GM18907 (cell line): ENCODE results near the gene MAMDC4.
"Not testable (repeated sequence)": the region's sequence is repeated elsewhere in the genome, so short reads cannot be mapped to it uniquely, and the experiment has no call there.

Experiments
- ATAC-seq: cut with Tn5 transposase; IDR thresholded peaks from one replicate; pipeline ENCODE4 v1.9.1; 2021; ENCODE audit warnings: mild to moderate bottlenecking, moderate library complexity; ENCODE audit not compliant: unreplicated experiment

The MAMDC4 gene

DNA sequence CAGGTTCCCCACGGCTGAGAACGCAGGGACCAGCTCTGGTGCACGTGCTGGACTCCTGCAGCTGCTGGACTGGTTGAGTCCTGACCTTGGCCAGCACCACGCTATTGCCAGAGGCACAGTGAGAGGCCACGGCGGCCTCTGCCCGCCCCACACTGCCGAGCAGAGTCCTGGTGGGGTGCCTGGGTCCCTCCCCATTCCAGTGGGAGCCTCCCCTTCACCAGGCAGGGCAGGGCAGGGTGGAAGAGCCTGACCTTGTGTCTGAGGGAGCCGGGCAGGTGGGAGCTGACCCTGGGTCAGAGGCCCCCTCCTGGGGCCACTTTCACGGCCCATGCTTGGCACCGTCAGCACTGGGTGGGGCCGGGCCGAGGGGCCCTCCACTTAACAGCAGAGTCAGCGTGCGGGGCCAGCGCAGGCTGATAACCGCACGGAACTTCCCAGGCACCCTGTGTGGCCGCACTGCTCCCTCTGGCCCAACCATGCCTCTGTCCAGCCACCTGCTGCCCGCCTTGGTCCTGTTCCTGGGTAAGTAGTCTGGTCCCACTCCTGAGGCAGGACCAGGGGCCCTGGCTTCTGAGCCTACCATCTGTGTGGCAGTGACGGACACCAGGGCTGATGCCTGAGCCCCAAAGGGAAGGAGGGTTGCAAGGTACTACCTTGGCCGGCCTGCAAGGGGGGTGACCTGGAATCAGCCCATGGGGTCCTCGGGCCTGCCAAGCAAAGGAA lies at the start of gene MAMDC4:
Gene MAMDC4, plus strand, starts transcription at position 406 of the 723 bp plus-strand sequence. Its CDS starts 71 bp downstream, at position 477.
- ATAC-seq: no peak

DNA sequence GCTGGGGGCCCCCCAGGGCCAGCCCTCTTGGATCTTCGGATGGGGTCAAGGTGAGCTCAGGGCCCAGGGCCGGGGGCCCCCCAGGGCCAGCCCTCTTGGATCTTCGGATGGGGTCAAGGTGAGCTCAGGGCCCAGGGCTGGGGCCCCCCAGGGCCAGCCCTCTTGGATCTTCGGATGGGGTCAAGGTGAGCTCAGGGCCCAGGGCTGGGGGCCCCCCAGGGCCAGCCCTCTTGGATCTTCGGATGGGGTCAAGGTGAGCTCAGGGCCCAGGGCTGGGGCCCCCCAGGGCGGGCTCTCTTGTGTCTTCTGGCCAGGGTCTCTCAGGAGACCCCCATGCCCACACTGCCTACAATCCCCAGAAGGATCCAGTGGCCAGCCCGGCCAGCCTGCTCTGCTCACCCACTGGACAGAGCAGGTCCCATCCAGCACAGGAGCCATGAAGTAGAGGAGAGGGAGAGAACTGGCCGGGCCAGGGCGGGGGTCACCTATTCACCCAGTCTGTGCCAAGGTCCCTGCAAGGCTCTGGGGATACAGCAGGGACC lies 49.1 kb upstream of the MAMDC4 start:
- not testable (repeated sequence) for ATAC-seq

DNA sequence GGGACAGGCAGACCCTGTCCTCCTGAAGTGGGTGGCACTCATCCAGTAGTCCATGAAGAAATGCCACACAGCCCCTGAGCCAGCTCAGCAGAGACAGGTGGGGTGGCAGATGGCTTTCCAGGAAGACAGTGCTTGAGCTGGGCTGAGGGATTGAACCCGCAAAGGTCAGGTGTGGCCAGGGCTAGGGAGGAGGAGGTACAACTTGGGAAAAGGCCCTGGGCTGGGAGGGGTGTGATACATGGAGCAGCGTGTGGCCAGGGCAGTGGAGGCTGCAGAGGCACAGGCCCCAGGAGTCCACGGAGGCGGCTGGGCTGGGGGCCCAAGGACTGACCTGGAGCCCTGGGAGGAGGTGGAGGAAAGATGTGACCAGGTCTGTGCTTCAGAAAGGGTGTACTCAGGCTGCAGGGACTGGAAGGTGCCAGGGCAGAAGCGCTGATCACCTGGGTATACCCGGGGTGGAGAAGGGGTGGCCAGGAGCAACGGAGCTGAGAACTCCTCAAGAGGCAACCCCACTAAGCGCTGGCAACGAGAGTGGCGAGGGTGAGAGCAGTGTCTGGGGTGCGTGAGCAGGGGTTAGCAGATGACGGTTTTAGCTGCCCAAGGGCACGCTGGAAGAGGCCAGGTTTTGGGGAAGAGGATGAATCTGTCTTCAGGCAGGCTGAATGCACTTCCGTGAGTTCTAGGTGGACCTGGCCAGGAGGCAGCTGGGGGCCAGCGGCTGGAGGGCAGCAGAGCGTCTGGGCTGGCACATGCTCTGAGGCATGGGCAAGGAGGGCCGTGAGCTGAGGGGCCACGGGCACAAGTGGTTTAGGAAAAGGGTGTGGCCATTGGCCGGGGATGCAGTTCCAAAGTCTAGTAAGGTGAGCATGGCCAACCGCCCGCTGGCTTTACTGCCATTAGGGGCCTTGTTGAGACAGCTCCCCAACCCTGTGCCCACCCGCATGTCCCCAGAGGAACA lies 48.3 kb upstream of the MAMDC4 start:
- no peak for ATAC-seq

DNA sequence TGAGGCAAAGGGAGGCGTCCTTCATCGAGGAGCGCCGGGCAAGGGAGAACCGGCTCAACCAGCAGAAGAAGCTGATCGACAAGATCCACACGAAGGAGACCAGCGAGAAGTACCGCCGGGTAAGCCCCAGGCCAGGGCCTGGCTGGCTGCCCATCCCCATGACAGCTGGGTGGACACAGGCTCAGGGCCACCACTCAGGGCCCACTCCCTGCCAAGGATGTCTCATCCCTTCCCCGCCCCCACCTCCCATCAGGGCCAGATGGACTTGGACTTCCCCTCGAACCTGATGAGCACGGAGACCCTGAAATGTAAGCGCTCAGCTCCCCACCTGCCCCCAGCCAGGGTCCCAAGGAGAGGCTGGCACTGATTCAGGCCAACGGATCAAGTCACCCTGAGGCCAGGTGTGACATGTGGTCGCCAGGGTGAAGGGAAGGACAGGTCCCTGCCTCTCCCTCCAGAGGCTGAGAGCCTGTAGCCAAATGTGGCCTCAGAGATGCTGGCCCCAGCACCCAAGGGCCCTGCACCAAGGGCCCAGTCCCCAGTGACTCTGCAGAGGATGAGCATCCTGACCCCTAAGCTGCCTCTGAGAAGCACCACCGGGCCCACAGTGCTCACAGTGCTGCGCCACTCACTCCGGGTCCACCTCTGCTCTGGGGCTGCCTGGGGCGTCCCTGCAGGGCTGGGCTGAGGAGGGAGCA lies 47.5 kb upstream of the MAMDC4 start:
- no peak for ATAC-seq

DNA sequence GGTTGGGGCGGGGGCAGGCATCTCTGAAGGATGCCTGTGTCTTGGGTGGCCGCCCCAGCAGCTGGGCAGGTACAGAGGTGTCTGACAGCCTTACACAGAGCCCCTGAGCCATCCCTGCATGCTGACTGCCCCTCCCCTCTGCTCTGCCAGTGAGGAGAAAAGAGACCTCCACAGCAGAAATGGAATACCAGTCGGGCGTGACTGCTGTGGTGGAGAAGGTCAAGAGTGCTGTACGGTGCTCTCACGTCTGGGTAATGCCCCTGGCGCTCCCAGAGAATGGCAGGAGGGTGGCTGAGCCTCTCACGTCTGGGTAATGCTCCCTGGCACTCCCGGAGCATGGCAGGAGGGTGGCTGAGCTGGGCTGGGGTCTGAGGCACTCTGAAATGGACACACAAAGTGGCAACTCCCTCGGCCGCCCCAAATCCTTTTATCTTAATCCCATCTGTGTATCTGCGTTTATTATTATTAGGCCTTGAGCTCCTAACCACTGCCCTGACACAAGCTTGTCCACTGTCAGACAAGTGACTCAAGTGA lies 46.9 kb upstream of the MAMDC4 start:
- no peak for ATAC-seq

DNA sequence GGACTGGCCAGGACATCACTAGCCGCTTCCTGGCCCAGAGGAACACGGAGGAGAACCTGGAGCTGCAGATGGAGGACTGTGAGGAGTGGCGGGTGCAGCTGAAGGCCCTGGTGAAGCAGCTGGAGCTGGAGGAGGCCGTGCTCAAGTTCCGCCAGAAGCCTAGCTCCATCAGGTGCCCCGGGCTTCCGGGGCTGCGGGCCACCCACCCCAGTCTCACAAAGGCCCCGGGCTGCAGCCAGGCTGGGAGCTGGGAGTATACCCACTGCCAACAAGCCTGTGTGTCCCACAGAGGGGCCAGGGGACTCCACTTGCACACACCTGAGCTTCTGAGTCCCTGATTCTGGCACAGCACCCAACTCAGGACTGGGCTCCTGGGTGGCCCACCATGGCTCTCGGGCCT lies 46.1 kb upstream of the MAMDC4 start:
- no peak for ATAC-seq

DNA sequence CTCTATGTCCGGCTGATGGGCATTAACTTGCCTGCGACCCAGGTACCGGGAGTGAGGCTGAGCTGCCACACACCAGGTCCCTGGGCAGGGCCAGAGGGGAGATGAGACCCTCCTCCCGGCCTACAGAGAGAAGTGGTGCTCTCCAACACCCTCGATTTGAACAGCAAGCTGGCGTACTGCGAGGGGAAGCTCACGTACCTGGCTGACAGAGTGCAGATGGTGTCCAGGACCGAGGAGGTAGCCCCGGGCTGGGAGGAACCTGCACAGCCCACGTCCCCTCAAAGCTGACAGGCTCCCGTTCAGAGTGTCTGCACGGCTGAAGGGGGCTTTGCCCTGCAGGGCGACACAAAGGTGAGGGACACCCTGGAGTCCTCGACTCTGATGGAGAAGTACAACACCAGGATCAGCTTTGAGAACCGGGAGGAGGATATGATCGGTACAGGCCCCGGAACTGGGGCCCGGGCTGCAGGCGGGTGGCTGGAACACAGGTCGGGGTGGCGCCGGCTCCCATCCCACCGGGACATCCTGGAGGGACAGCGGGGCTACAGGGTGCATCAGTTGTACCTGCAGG lies 45.4 kb upstream of the MAMDC4 start:
- ATAC-seq: no peak

DNA sequence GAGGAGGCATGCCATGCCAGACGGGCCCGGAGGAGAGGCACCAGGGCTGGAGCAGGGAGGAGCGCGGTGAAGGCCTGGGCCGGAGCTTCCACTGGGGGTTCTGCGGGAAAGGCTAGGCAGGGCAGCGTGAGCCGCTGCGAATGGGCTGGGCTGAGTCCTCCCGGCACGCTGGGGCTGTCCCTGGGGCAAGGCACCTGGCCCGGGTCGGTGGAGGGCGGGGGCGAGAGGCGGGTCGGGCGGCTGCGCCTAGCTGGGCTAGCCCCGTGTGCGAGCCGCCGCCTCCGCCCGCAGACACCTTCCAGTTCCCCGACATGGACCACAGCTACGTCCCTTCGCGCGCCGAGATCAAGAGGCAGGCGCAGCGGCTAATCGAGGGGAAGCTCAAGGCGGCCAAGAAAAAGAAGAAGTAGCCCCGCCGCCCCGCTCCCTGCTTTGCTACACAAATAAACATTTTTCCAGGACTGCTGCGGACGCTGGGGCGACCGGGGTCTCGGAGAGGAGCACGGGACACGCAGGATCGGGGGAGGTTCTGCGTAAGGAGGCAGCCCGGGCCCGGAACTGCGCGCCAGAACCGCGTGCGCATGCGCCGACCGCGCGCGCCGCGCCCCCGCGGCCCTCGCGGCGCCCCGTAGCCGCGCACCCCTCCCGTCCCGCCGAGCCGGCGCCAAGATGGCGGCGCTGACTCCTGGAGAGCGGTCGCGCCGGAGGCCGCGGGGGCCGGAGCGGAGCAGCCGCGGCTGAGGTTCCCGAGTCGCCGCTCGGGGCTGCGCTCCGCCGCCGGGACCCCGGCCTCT lies 44.7 kb upstream of the MAMDC4 start, which contains the start of gene RABL6:
Gene RABL6, plus strand, starts transcription at position 668 of the 794 bp plus-strand sequence. CDS start 249 bp downstream, outside the sequence.
- peak; percentile 71 for ATAC-seq

DNA sequence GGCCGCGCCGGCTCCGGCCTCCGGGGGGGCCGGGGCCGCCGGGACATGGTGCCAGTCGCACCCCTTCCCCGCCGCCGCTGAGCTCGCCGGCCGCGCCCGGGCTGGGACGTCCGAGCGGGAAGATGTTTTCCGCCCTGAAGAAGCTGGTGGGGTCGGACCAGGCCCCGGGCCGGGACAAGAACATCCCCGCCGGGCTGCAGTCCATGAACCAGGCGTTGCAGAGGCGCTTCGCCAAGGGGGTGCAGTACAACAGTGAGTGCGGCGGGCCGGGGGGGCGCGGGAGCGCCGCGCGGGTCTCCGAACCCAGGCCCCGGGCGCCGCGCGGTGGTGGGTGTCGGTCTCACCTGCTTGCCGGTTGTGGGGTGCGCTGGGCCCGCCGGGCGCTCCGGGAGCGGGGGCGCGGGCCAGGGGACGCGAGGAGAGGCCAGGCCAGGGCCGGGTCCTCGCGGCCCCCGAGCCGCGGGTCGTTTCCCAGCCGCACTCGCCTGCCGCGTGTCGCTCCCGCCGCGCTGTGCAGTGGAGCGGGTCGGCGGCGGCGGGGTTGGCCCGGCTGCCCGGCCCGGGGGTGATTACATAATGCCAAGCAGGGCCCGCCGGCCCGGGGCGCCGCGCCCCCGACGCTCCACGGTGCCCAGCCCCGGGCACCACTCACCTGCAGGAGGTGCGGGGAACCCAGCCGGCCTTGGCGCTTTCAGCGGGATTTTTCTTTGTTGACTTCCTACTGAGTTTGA lies 43.9 kb upstream of the MAMDC4 start:
- ATAC-seq: peak; percentile 41

DNA sequence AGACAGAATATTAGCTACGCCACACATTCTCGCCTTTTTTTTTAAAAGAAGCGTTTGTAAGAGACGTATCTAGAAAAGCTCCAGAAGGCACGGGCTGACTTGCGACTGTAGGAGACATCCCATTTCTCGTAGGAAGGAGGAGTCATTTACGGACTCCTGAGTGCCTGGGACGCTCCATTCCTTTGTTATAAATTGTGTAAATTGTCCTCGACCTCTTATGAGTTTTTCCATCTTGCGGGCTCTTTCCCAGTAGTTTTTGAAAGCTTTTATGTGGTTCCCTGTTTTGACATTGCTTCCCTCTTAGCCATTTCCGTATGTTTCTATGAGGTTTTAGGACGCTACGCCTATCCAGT lies 43.4 kb upstream of the MAMDC4 start:
- ATAC-seq: no peak

DNA sequence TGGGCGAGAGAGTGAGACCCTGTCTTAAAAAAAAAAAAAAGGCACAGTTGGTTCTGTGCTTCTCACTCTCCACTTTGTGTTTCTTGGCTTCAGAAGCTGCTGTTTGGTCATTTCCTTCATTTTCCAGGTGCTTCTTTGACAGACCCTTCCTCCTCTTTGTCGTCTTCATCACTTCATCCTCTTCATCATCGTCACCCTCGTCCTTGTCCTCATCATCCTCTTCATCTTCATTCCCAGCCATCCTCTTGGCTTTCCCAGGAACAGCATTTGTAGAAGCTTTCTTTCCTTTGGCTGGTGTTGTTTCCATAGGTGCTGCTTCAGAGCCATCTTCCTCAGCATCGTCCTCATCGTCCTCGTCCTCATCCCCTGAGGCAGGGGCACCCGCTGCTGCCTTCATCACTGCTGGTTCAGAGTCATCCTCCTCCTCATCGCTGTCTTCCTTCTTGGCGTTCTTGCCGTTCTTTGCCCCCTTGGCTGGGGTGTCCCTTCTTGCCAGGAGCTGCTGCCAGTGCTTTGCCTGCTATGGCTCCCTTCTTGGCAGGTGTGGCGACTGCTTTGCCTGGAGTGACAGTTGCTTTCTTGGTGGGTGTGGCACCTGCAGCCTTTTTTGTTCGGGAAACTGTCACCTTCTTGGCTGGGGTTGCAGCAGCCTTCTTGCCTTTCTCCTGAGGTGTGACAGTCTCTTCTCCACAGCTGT lies 37.3 kb upstream of the MAMDC4 start:
- no peak for ATAC-seq

DNA sequence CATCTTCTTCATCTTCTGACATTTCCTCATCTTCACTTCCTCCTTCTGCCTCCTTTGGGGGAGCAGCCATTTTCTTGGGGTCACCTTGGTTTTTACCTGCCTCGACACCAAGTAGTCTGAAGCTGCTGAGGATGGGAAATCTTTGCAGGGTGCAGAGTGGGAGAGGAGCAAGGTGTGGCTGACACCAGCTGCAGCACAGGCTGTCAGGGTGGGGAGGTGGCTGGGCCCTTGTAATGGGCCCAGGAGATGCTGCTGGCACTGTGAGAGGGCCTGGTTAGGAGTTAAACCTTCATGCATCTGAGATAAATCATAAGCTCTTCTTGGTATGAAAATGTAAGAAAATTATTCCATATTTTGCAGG lies 36.7 kb upstream of the MAMDC4 start:
- ATAC-seq: no peak

DNA sequence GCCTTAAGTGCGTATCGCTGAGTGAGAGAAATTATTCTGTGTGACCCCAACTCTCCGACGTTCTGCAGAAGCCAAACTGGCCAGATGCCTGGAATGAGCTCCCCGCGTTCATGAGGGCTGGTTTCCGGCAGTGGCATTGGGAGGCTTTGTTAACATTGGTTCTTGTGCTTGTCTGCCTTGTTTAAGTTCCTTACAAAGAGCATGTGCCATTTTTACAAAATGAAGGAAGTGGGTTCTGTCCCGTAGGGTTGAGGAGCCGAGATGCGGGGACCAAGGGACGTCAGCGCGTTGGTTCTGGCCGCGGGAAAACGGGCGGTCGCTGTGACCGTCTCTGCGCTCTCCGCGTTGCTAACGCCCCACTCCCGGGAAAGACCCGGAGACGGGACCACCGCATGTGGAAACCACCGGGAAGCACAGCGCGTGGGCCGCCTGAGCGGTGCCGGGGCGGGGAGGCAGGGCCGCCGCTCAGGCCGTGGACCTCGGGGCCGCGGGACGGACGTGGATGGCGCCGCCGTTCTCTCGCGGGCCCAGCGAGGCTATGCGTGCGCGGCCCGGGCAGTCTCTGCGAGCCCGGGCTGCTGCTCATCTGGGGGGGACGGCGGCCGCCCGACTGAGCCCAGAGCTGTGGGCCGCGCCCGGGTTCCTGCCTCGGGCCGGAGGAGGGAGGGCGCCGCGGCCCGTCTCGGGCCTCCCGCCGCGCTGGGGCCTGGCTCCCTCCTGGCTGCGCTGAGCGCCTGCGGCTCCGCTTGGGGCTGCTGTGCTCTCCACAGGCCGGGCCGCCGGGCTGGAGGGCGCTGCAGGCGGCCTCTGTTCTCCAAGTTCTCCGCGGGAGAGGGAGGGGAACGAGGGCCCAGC lies 30.9 kb upstream of the MAMDC4 start:
- ATAC-seq: no peak

DNA sequence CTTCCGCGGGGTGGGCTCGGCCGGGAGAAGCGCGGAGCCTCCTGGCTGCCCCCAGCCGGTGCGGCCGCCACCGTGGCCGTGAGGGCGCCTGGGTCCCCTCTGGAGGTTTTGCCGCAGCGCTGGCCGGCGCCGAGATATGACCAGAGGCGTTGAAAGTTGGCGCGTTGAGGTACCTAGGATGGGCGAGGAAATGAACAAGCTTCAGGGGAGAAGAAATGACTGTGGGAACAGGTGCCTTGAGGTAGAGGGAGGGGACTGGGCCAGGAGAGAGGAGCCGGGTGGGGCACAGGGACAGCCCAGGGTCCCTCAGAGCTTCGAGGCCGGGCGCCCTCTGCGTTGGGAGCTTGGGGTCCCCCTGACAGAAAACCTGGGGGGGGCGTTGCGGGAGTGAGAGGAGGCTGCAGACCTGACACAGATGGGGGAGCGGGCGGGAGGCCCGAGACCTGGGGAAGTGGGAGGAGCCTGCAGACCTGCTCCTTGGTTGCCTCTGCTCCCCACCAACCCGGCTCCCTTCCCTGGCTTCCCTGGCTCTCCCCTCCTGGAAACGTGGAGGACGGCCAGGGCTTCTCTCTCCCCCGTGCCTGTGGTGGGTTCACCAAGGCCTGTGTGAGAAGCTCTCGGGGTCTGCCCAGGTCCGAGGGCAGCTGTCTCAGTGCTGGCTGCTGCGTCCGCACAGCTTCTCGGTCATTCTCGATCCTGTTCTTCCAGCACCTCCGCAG lies 30.2 kb upstream of the MAMDC4 start:
- no peak for ATAC-seq

DNA sequence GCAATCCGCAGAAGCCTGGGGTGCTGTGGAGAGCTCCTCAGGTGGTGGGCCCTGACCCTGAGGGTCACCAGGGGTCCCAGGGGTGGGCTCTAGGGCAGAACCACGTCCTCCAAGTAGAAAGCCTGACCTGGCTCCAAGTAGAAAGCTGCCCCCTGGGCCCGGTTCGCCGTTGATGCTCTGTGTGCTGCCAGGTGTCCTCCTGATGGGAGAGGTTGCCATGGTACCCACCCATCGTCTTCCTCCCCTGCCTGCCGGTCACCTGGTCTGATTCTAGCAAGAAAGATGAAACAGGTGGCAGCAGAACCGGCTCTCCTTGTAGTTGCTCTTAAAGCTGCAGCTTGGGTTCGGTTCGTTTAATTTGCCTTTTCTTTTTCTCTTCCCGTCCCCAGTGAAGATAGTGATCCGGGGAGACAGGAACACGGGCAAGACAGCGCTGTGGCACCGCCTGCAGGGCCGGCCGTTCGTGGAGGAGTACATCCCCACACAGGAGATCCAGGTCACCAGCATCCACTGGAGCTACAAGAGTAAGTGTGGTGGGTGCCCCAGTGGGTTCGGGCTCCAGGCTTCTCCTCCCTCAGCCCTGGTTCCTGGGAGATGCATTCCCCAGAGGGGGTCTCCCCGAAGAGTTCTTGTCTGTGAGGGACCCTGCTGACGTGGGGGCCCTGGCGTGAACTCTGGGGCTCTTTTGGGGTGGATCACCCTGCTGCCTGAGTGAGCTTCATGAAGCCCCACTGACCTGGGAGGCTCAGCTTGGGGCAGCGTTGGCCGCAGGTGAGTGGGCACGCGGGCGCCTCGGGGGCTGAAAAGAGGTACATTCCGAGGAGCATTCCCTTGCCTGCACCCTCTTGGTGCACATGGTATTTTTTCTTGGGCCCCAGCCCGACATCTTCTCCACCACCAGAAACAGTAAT lies 28.8 kb upstream of the MAMDC4 start:
- ATAC-seq: no peak
